Trophoblast cell (in vitro differentiated cells and primary cell): Measurements from ENCODE around the gene GALP.
A peak's percentile ranks its signal among the peaks of the same experiment; 100 is the strongest.

Experiments
- DNase-seq, 2 donors: peaks; one replicate each; pipeline ENCODE4 v3.0.0-alpha.2; 2016
- H2AFZ ChIP-seq: 2 replicates; pipeline ENCODE4 v1.6.1; 2013; ENCODE audit warnings: low read length, moderate library complexity, mild to moderate bottlenecking; ENCODE audit not compliant: insufficient read depth, poor library complexity
- H2AK5ac ChIP-seq: 2 replicates; pipeline ENCODE4 v1.6.1; 2013; ENCODE audit warnings: mild to moderate bottlenecking, low read length
- H2BK120ac ChIP-seq: 2 replicates; pipeline ENCODE4 v1.6.1; 2013; ENCODE audit warnings: low read length, mild to moderate bottlenecking, moderate library complexity; ENCODE audit not compliant: insufficient read depth, poor library complexity
- H2BK12ac ChIP-seq: 2 replicates; pipeline ENCODE4 v1.6.1; 2013; ENCODE audit warnings: mild to moderate bottlenecking, low read length, moderate library complexity
- H2BK5ac ChIP-seq: 2 replicates; pipeline ENCODE4 v1.6.1; 2013; ENCODE audit warnings: low read length, low read depth, moderate library complexity, mild to moderate bottlenecking; ENCODE audit not compliant: poor library complexity
- H3K14ac ChIP-seq: 2 replicates; pipeline ENCODE4 v1.6.1; 2013; ENCODE audit warnings: mild to moderate bottlenecking, low read length
- H3K18ac ChIP-seq: 2 replicates; pipeline ENCODE4 v1.6.1; 2013; ENCODE audit warnings: mild to moderate bottlenecking, low read length
- H3K23ac ChIP-seq: 2 replicates; pipeline ENCODE4 v1.6.1; 2013; ENCODE audit warnings: low read length
- H3K27ac ChIP-seq: 2 replicates; pipeline ENCODE4 v1.5.1; 2013; ENCODE audit warnings: low read depth, mild to moderate bottlenecking, inconsistent platforms, low read length, moderate library complexity
- H3K27me3 ChIP-seq: 2 replicates; pipeline ENCODE4 v1.6.1; 2013; ENCODE audit warnings: inconsistent platforms, mild to moderate bottlenecking, low read length, moderate library complexity; ENCODE audit not compliant: insufficient read depth
- H3K36me3 ChIP-seq, 2 experiments: 1 replicate in 1 of 2; 2 replicates in 1 of 2; pipeline ENCODE4 v1.6.1; 2013; ENCODE audit warnings: low read length in 2 of 2, mild to moderate bottlenecking in 2 of 2, moderate library complexity in 1 of 2; ENCODE audit not compliant: insufficient read depth in 2 of 2, control insufficient read depth in 1 of 2
- H3K4ac ChIP-seq: 2 replicates; pipeline ENCODE4 v1.6.1; 2013; ENCODE audit warnings: low read depth, mild to moderate bottlenecking, low read length, moderate library complexity
- H3K4me1 ChIP-seq, 2 experiments: 1 replicate in 1 of 2; 2 replicates in 1 of 2; pipeline ENCODE4 v1.6.1; 2013; ENCODE audit warnings: low read length in 2 of 2, mild to moderate bottlenecking in 2 of 2, moderate library complexity in 1 of 2; ENCODE audit not compliant: insufficient read depth in 2 of 2, control insufficient read depth in 1 of 2
- H3K4me2 ChIP-seq: 2 replicates; pipeline ENCODE4 v1.6.1; 2013; ENCODE audit warnings: inconsistent platforms, mild to moderate bottlenecking, low read length, moderate library complexity
- H3K4me3 ChIP-seq: 2 replicates; pipeline ENCODE4 v1.5.1; 2013; ENCODE audit warnings: mild to moderate bottlenecking, low read depth, low read length, inconsistent platforms
- H3K79me1 ChIP-seq: one replicate; pipeline ENCODE4 v1.6.1; 2013; ENCODE audit warnings: low read length
- H3K79me2 ChIP-seq: 2 replicates; pipeline ENCODE4 v1.6.1; 2013; ENCODE audit warnings: low read length, mild to moderate bottlenecking; ENCODE audit not compliant: control insufficient read depth, insufficient read depth, poor library complexity
- H3K9ac ChIP-seq: 2 replicates; pipeline ENCODE4 v1.6.1; 2013; ENCODE audit warnings: mild to moderate bottlenecking, low read length
- H3K9me3 ChIP-seq: 2 replicates; pipeline ENCODE4 v1.6.1; 2013; ENCODE audit warnings: low read depth, mild to moderate bottlenecking, control low read depth, inconsistent platforms, low read length; ENCODE audit not compliant: insufficient read depth
- H4K12ac ChIP-seq: 2 replicates; pipeline ENCODE4 v1.6.1; 2013; ENCODE audit warnings: low read depth, mild to moderate bottlenecking, low read length, moderate library complexity
- H4K8ac ChIP-seq: 2 replicates; pipeline ENCODE4 v1.6.1; 2013; ENCODE audit warnings: low read depth, mild to moderate bottlenecking, low read length, moderate library complexity
- H4K91ac ChIP-seq: one replicate; pipeline ENCODE4 v1.6.1; 2013; ENCODE audit warnings: low read depth, mild to moderate bottlenecking, low read length, moderate library complexity
- WGBS: extraction: QIAGEN DNeasy Blood & Tissue Kit; methylation state at CpG from one replicate; pipeline ENCODE4 v1.1.7; 2013; ENCODE audit warnings: missing lambda C conversion rate; ENCODE audit not compliant: insufficient read length, insufficient coverage; ENCODE audit errors: extremely low coverage; 5-methylcytosine and 5-hydroxymethylcytosine counted together

GALP gene

DNA sequence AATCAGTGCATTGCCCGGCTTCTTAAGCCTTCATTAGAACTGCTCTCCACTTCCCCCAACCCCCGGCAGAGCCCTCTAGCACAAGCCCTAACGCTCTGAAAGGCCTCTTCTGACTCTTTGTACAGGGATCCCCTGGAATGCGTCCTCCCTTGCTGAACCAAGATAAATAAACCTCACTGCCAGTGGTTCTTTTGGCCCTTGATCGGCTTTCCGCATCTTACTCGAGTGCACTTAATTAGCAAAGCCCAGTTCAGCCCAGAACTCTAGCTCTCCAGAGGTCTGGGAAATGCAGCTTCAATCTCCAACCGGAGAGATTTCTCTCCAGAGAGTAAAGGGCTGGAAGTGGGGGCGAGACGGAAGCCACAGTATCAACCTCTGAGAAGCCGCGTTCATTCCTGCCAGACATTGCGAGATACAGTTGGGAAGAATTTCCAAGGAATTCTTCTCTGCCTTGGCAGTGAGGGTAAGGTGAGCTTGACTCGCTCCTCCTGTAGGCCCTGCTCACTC is 43.4 kb upstream of the GALP start:
- no peak overlapping the region for H2BK120ac ChIP-seq
- no peak overlapping the region for H2BK5ac ChIP-seq
- H3K14ac ChIP-seq: no peak overlapping the region
- peak; percentile 72 to 85 for DNase-seq
- H4K8ac ChIP-seq: no peak overlapping the region
- H3K9me3 ChIP-seq: no peaks in the 10 kb centered on the region
- no CpG with 5 or more reads among the region's 14 CpGs for WGBS
- no peaks in the 10 kb centered on the region for H3K27me3 ChIP-seq
- peaks cover 4% of the 10 kb centered on the region for H3K79me1 ChIP-seq
- H4K91ac ChIP-seq: no peak overlapping the region
- H3K27ac ChIP-seq: no peak overlapping the region
- H3K23ac ChIP-seq: no peak overlapping the region
- no peak overlapping the region for H2AFZ ChIP-seq
- H3K9ac ChIP-seq: no peak overlapping the region
- H4K12ac ChIP-seq: no peak overlapping the region
- no peaks in the 10 kb centered on the region for H3K36me3 ChIP-seq
- H3K18ac ChIP-seq: no peak overlapping the region
- H3K4me3 ChIP-seq: no peak overlapping the region
- no peak overlapping the region for H2BK12ac ChIP-seq
- H3K79me2 ChIP-seq: no peaks in the 10 kb centered on the region
- no peak overlapping the region for H3K4me2 ChIP-seq
- no peak overlapping the region for H2AK5ac ChIP-seq
- H3K4me1 ChIP-seq: peaks cover 2 to 8% of the 10 kb centered on the region in 2 experiments
- no peak overlapping the region for H3K4ac ChIP-seq

DNA sequence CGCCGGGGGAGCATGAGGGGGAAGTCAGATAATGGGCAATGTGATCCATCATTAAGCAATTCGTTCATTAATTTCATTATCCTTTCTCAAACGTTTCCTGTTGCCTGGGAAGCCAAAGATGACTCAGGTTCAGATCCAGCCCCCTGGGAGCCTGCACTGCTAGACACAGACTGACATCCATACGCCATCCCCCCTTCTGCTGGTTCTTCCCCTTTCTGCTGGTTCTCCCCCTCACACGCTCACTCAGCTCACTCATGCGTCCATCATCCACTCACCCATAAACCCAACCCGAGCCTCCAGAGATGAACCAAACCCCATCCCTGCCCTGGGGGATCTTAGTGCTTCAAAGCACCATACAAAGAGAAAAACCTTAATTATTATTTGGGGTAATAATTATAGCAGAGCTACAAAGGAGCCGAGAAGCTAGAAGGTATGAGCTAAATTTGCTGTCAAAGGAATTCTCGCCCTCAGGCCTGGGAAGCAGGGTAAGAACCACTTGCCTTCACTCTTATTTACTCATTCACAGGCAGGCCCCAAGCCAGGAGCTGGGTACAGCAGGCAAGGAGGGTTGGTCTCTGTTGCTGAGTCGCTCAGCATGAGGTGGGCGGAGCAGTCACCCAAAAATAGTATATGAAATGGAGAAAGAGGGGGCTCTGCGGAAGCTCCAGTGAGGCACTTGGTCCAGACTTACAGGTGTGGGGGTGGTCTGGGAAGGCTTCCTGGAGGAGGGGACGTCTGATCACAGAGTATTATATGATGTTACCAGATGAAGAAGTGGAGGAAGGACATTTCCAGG is 41.8 kb upstream of the GALP start:
- H3K14ac ChIP-seq: no peak overlapping the region
- no peaks in the 10 kb centered on the region for H3K9me3 ChIP-seq
- no peak overlapping the region for H3K27ac ChIP-seq
- no peak overlapping the region for H2AK5ac ChIP-seq
- H3K79me2 ChIP-seq: no peaks in the 10 kb centered on the region
- no peak overlapping the region for H3K4ac ChIP-seq
- no peaks in the 10 kb centered on the region for H3K27me3 ChIP-seq
- H2BK120ac ChIP-seq: no peak overlapping the region
- no peak overlapping the region for H2BK12ac ChIP-seq
- H3K23ac ChIP-seq: no peak overlapping the region
- H2BK5ac ChIP-seq: no peak overlapping the region
- no peak overlapping the region for H4K12ac ChIP-seq
- H3K79me1 ChIP-seq: peaks cover 4% of the 10 kb centered on the region
- no peak overlapping the region for H3K4me3 ChIP-seq
- DNase-seq: peak in 1 of 2 donors; percentile 5
- no peak overlapping the region for H2AFZ ChIP-seq
- H4K91ac ChIP-seq: no peak overlapping the region
- no peaks in the 10 kb centered on the region for H3K36me3 ChIP-seq
- H3K9ac ChIP-seq: no peak overlapping the region
- no CpG with 5 or more reads among the region's 14 CpGs for WGBS
- H3K4me1 ChIP-seq: peaks cover 2 to 8% of the 10 kb centered on the region in 2 experiments
- H4K8ac ChIP-seq: no peak overlapping the region
- no peak overlapping the region for H3K18ac ChIP-seq
- no peak overlapping the region for H3K4me2 ChIP-seq

DNA sequence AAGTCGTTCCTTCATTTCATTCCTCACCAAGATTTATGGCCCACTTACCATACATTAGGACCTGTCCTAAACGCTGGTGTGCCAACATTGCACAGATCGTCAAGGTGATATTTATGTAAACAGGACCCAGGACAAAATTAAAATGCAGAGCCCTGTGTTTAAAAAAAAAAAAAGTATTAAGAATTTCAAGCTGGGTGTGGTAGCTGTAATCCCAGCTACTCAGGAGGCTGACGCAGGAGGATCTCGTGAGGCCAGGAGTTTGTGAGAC is 41.2 kb upstream of the GALP start:
- Histone ChIP-seq H3K14ac (no peak overlapping the region), H2AK5ac (no peak overlapping the region), H3K4ac (no peak overlapping the region), H3K27ac (no peak overlapping the region), H4K12ac (no peak overlapping the region), H3K9ac (no peak overlapping the region), H3K4me3 (no peak overlapping the region), H2AFZ (no peak overlapping the region), H3K23ac (no peak overlapping the region), H4K8ac (no peak overlapping the region), H3K36me3 (no peaks in the 10 kb centered on the region), H2BK12ac (no peak overlapping the region), H2BK5ac (no peak overlapping the region), H3K4me1 (peaks cover 2 to 8% of the 10 kb centered on the region in 2 experiments), H3K27me3 (no peaks in the 10 kb centered on the region), H3K9me3 (no peaks in the 10 kb centered on the region), H3K18ac (no peak overlapping the region), H2BK120ac (no peak overlapping the region), H4K91ac (no peak overlapping the region), H3K4me2 (no peak overlapping the region), H3K79me1 (peaks cover 4% of the 10 kb centered on the region), H3K79me2 (no peaks in the 10 kb centered on the region)
- no peak for DNase-seq
- WGBS: no CpG with 5 or more reads among the region's 5 CpGs

DNA sequence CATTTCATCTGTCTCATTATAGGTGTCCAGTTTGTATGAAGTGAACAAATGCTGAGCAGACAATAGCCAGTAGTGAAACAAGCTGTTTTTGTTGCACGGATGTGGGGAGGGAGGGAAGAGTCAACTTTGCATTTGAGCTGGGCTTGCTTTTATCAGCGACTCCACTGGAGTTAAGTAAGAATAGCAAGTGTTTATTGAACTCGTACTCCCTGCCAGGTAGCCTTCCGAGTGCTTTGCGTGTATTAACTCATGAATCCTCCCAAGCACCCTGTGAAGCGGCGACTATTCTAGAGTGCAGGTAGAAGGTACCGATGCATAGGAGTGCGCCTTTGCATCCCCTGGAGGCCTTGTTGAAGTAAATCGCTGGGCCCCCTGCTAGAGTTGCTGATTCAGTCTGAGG is 39.4 kb upstream of the GALP start:
- Histone ChIP-seq H2AK5ac (no peak overlapping the region), H3K14ac (no peak overlapping the region), H3K36me3 (no peaks in the 10 kb centered on the region), H3K79me1 (peaks cover 8% of the 10 kb centered on the region), H3K4ac (no peak overlapping the region), H3K4me1 (peaks cover 6 to 8% of the 10 kb centered on the region in 2 experiments), H3K9ac (no peak overlapping the region), H4K8ac (no peak overlapping the region), H3K18ac (no peak overlapping the region), H4K12ac (no peak overlapping the region), H3K27ac (no peak overlapping the region), H2BK12ac (no peak overlapping the region), H2AFZ (no peak overlapping the region), H3K9me3 (no peaks in the 10 kb centered on the region), H3K4me2 (no peak overlapping the region), H3K79me2 (no peaks in the 10 kb centered on the region), H3K4me3 (no peak overlapping the region), H3K27me3 (no peaks in the 10 kb centered on the region), H2BK5ac (no peak overlapping the region), H2BK120ac (no peak overlapping the region), H4K91ac (no peak overlapping the region), H3K23ac (no peak overlapping the region)
- no CpG with 5 or more reads among the region's 10 CpGs for WGBS
- DNase-seq: no peak
